ENCODE measurements around the gene MOB3C.

GRCh38 chr1:46619656-46620258 lies 3.1 kb upstream of the MOB3C start:
- TF ChIP-seq EZH2 (IDR thresholded peaks at IDR 0.05; ENCODE audit: low read length, unreplicated experiment): no peak
- TF ChIP-seq CTCF (conservative IDR thresholded peaks at IDR 0.05; ENCODE audit: low read depth, low read length): no peak
